ENCODE results near the gene AFAP1L2.

The AFAP1L2 gene

GRCh38 chr10:114266521-114266920 is 137.8 kb downstream of the AFAP1L2 start:
- no peak for DNase-seq (ENCODE audit: low read depth)

GRCh38 chr10:114265392-114266053 is 138.8 kb downstream of the AFAP1L2 start:
- no peak for DNase-seq (ENCODE audit: low read depth)

GRCh38 chr10:114262496-114262895 is 141.8 kb downstream of the AFAP1L2 start:
- DNase-seq (ENCODE audit: low read depth), result no peak

- no peak for DNase-seq (ENCODE audit: low read depth)
These were observed 143.2 kb downstream of the AFAP1L2 start for GRCh38 chr10:114261076-114261475.

GRCh38 chr10:114260366-114260765 is 143.9 kb downstream of the AFAP1L2 start:
- no peak for DNase-seq (ENCODE audit: low read depth)

- DNase-seq (ENCODE audit: low read depth), result no peak
These were observed 144.5 kb downstream of the AFAP1L2 start for GRCh38 chr10:114259824-114260223.

- no peak for DNase-seq (ENCODE audit: low read depth)
These were observed 145.9 kb downstream of the AFAP1L2 start for GRCh38 chr10:114258274-114258840.

- no peak for DNase-seq (ENCODE audit: low read depth)
These were observed 146.8 kb downstream of the AFAP1L2 start for GRCh38 chr10:114257498-114257897.

GRCh38 chr10:114256822-114257221 is 147.5 kb downstream of the AFAP1L2 start:
- no peak for DNase-seq (ENCODE audit: low read depth)

- DNase-seq (ENCODE audit: low read depth), result no peak
These were observed 148.1 kb downstream of the AFAP1L2 start for GRCh38 chr10:114256008-114256765.

- no peak for DNase-seq (ENCODE audit: low read depth)
These were observed 149.1 kb downstream of the AFAP1L2 start for GRCh38 chr10:114255227-114255626.

GRCh38 chr10:114252883-114253282 is 151.4 kb downstream of the AFAP1L2 start:
- DNase-seq (ENCODE audit: low read depth), result no peak

GRCh38 chr10:114252092-114252491 is 152.2 kb downstream of the AFAP1L2 start:
- DNase-seq (ENCODE audit: low read depth), result no peak

- no peak for DNase-seq (ENCODE audit: low read depth)
These were observed 153.6 kb downstream of the AFAP1L2 start for GRCh38 chr10:114250716-114251115.

- no peak for DNase-seq (ENCODE audit: low read depth)
These were observed 154.1 kb downstream of the AFAP1L2 start for GRCh38 chr10:114250236-114250635.

GRCh38 chr10:114246679-114247305 is 157.5 kb downstream of the AFAP1L2 start:
- DNase-seq (ENCODE audit: low read depth), result no peak

GRCh38 chr10:114245121-114245791 is 159.0 kb downstream of the AFAP1L2 start:
- DNase-seq (ENCODE audit: low read depth), result no peak
